Spleen (tissue), 7 donors: ENCODE data around the gene MELTF.
A peak's percentile ranks its signal among the peaks of the same experiment; 100 is the strongest.

Experiments used
- POLR2A ChIP-seq, 3 donors: fragments of 450-650 bp; IDR thresholded peaks; one replicate each; pipeline ENCODE4 v1.5.1; 2017; ENCODE audit warnings: antibody characterized with exemption in 3 of 3, mild to moderate bottlenecking in 1 of 3
- POLR2AphosphoS5 ChIP-seq, 3 donors: sonication (generic); formaldehyde crosslinking; IDR thresholded peaks; one replicate each; pipeline ENCODE4 v1.5.1; 2017; ENCODE audit warnings: antibody characterized with exemption in 3 of 3
- TF ChIP-seq, protein P1 (sequence below), 11 experiments: fragments of 200-600 bp in 7 of 11; fragments of 450-650 bp in 4 of 11; sonication (generic) in 4 of 11; IDR thresholded peaks in 8 of 11; conservative IDR thresholded peaks in 3 of 11; 1 replicate in 7 of 11; 2 replicates in 4 of 11; pipeline versions ENCODE4 v1.4.0 to v1.8.0; 2016 to 2021; ENCODE audit warnings: antibody characterized with exemption in 11 of 11, inconsistent platforms in 4 of 11, mild to moderate bottlenecking in 1 of 11
- donor health status: DM: no; HTN: no; CAD: no; lungs with moderate emphysema.
- donor health status: DM: no; HTN: no; CAD: no.
- donor health status: DM: no; HTN: no; CAD: no.

- TF ChIP-seq, protein P1, sequence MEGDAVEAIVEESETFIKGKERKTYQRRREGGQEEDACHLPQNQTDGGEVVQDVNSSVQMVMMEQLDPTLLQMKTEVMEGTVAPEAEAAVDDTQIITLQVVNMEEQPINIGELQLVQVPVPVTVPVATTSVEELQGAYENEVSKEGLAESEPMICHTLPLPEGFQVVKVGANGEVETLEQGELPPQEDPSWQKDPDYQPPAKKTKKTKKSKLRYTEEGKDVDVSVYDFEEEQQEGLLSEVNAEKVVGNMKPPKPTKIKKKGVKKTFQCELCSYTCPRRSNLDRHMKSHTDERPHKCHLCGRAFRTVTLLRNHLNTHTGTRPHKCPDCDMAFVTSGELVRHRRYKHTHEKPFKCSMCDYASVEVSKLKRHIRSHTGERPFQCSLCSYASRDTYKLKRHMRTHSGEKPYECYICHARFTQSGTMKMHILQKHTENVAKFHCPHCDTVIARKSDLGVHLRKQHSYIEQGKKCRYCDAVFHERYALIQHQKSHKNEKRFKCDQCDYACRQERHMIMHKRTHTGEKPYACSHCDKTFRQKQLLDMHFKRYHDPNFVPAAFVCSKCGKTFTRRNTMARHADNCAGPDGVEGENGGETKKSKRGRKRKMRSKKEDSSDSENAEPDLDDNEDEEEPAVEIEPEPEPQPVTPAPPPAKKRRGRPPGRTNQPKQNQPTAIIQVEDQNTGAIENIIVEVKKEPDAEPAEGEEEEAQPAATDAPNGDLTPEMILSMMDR (IDR thresholded peaks at IDR 0.05 in 8 of 11, conservative IDR thresholded peaks at IDR 0.05 in 3 of 11) = peak in 8 of 11 experiments; percentile 45 to 95 (median 94)
- TF ChIP-seq POLR2A (IDR thresholded peaks at IDR 0.05) (no peak), POLR2AphosphoS5 (IDR thresholded peaks at IDR 0.05) (peak in 2 of 3 donors; percentile 58 to 61)
Measured at GRCh38 chr3:196969660-196970546, 59.7 kb downstream of the MELTF start.
